ENCODE measurements around the gene LHFPL3.

- TF ChIP-seq CTCF (IDR thresholded peaks at IDR 0.05; ENCODE audit: low read length) (no peak), EZH2 (optimal IDR thresholded peaks at IDR 0.05; ENCODE audit: low read depth, low read length) (no peak)
Observed at GRCh38 chr7:104851268-104851667, 522.9 kb downstream of the LHFPL3 start.
